Measurements from ENCODE around the gene ADAM10.

GRCh38 chr15:58698887-58699641 lies 50.4 kb downstream of the ADAM10 start:
- TF ChIP-seq, protein P1, sequence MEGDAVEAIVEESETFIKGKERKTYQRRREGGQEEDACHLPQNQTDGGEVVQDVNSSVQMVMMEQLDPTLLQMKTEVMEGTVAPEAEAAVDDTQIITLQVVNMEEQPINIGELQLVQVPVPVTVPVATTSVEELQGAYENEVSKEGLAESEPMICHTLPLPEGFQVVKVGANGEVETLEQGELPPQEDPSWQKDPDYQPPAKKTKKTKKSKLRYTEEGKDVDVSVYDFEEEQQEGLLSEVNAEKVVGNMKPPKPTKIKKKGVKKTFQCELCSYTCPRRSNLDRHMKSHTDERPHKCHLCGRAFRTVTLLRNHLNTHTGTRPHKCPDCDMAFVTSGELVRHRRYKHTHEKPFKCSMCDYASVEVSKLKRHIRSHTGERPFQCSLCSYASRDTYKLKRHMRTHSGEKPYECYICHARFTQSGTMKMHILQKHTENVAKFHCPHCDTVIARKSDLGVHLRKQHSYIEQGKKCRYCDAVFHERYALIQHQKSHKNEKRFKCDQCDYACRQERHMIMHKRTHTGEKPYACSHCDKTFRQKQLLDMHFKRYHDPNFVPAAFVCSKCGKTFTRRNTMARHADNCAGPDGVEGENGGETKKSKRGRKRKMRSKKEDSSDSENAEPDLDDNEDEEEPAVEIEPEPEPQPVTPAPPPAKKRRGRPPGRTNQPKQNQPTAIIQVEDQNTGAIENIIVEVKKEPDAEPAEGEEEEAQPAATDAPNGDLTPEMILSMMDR (conservative IDR thresholded peaks at IDR 0.05; ENCODE audit: low read depth, low read length) = no peak
- TF ChIP-seq POLR2A (IDR thresholded peaks at IDR 0.05; ENCODE audit: low read depth, low read length) = no peak
- TF ChIP-seq MAFK (IDR thresholded peaks at IDR 0.05; ENCODE audit: low read depth, low read length) = no peak
- TF ChIP-seq SMC3 (IDR thresholded peaks at IDR 0.05; ENCODE audit: low read depth, low read length) = no peak
